CD4-positive, alpha-beta T cell treated with Interleukin-17A for 1 hour (primary cell): ENCODE data around the gene CACNB3.
"Not testable (repeated sequence)": the region's sequence is repeated elsewhere in the genome, so short reads cannot be mapped to it uniquely, and the experiment has no call there.

ENCODE experiments used
- DNase-seq: peaks from one replicate; pipeline ENCODE4 v3.0.0-alpha.2; 2020

The CACNB3 gene

DNA sequence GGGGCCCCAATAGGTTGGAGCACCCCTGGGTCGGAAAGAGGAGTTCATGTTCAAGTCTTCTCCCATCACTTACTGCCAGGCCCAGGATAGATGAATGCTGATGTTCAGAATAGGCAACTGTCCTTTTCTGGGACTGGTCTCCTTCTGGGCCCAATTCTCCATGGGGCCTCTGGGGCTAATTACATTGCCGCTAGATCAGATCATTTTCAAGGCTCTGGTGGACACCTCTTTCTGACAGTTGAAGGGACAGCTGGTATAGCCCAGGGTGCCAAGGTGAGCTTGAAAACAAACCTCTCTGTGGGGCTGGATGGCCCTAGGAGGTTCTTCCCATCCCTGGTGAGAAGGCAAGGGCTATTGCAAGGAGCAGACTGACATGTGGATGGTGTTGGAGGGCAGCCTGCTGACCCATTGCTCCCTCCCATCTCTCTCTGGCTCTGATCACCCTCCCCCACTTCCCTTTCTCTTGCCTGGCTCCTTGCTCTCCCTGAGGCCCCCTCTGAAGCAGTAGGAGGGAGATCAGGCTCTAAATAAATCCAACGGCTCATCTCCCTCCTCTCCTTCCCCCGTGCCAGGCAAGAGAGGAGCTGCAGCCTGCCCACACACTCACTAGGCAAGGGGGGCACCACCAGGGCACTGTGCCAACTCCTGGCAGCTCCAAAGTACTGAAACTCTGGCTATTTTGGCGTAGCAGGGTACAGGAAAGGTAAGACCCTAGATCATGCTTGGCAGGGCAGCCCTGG, 1.9 kb downstream of the CACNB3 start:
- DNase-seq = no peak

- no peak for DNase-seq
Observed at GRCh38 chr12:48822139-48822538, 3.8 kb downstream of the CACNB3 start.

DNA sequence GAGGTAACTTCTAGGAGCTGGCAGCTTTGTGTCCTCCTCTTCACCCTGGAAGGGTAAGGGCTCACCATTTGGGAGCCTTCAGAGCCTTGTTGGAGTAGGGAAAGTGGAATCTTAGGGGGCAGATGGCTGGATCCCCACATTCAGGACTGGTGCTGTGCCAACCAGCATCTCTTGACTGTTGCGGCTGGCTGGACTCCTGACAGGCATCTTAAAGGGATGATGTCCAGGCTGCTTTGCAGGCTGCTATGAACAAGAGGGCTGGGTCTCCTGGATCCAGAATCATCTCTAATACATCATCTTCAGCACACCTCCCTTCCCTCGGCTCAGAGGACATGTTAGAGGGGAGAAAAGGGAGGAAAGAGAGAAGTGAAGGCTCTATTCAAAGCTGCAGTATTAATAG, 4.4 kb downstream of the CACNB3 start:
- no peak for DNase-seq

DNA sequence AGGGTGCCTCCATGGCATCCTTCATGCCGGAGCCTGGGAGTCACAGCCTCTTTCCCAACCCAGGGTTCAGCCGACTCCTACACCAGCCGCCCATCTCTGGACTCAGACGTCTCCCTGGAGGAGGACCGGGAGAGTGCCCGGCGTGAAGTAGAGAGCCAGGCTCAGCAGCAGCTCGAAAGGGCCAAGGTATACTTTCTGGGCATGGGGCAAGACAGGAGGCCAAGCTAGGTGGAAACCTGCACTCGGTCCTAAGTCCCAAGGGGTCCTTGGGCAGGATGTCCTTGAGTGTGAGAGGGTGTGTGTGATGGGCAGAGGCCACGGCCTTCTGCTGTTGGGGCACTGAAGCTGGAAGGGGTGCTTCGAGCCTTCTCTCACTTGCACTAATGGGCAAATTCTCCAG, 5.0 kb downstream of the CACNB3 start:
- DNase-seq = no peak

DNA sequence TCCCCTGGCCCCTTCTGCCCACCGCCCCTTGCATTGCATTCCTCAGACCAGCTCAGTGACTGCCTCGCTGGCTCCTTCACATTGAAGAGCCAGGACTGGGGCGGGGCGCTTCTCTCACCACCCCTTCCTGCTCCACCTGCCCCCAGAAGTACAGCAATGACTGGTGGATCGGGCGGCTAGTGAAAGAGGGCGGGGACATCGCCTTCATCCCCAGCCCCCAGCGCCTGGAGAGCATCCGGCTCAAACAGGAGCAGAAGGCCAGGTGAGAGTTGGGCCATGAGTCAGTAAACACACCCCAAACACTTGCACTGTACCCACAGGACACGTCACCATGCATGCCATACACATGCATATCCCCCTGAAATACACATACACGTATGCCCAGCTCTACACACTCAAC, 5.8 kb downstream of the CACNB3 start:
- peak; percentile 37 for DNase-seq

DNA sequence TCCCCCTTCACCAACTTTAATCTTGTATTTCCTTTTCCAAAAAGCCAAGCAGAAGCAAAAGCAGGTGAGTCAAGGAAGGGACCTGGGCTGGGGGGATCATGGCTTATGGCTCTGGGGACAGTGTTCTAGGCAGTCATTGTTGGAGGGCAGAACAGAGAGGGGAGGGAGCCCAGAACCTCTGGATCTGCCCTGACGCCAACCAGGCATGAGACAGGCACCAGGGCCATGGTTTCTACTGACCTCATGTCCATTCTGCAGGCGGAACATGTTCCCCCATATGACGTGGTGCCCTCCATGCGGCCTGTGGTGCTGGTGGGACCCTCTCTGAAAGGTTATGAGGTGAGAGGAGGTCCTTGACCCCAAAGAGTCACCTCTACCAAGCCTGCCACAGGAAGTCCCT, 6.6 kb downstream of the CACNB3 start:
- no peak for DNase-seq

GRCh38 chr12:48826209-48826855, 8.0 kb downstream of the CACNB3 start:
- DNase-seq = no peak

- no peak for DNase-seq
Observed at GRCh38 chr12:48827026-48827425, 8.7 kb downstream of the CACNB3 start.

DNA sequence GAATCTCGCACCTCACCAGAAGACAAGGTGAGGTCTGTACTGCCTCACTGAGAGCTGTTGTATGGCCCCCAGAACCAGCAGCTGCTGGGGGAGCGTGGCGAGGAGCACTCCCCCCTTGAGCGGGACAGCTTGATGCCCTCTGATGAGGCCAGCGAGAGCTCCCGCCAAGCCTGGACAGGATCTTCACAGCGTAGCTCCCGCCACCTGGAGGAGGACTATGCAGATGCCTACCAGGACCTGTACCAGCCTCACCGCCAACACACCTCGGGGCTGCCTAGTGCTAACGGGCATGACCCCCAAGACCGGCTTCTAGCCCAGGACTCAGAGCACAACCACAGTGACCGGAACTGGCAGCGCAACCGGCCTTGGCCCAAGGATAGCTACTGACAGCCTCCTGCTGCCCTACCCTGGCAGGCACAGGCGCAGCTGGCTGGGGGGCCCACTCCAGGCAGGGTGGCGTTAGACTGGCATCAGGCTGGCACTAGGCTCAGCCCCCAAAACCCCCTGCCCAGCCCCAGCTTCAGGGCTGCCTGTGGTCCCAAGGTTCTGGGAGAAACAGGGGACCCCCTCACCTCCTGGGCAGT, 9.3 kb downstream of the CACNB3 start:
- DNase-seq = no peak

DNA sequence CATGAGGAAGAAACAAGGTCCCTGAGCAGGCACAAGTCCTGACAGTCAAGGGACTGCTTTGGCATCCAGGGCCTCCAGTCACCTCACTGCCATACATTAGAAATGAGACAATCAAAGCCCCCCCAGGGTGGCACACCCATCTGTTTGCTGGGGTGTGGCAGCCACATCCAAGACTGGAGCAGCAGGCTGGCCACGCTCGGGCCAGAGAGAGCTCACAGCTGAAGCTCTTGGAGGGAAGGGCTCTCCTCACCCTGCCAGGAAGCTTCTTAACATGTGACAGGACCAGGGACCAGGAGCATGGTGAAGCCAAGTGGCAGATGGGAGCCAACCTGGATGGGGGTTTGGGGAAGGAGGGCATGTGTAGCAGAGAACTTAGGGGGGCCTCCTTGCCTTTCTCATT, 10.0 kb downstream of the CACNB3 start:
- DNase-seq = no peak

DNA sequence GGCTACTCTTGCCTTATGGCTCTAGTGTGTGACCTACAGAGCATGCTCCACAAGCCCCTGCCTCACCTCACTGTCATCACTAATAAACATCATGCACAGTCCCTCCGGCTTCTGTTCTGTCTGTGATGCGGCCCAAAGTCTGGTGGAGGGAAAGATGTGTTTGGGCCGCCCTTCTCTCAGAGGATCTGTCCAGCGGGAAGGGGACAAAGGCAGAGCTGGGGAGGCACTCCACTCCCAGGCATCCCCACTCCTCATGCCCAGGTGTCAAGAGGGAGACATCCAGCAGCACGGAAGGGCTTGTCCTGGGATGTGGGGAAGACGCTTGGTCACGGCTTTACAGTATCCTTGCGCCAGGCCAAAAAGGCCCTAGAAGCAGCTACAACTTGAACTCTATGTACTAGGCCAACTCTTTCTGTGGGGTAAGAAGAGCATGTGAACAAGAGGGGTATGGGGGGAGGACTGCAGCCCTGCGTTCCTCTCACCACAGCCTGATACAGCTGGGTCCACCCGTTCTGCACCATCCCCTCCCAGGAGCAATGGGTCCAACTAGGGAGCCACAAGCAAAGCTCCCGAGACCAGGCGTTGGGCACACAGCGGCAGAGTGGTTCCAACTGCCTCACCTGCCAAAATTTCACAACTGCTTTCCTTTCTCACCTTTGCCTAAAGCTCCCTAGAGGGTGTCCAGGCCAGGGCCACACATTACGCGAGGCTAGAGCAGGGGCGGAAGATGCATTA, 10.7 kb downstream of the CACNB3 start:
- DNase-seq = no peak

DNA sequence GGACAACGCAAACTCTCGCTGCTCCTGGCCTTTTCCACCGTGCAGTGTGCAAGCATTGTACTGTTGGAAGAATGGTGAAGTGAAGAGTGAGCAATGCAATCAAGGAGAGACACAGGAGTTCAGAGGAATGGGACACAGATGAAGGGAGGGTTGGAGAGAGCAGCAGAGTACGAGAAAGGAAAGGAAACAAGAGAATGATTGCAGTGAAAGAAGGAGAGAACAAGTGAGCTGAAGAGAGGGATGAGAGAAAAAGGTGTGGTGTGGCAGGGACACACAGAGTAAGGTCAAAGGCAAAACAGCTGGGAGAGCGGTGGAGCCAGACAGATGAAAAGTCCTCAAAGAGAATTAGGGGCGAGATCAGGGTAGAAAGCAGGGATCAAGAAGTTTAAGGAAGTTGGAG, 13.0 kb downstream of the CACNB3 start:
- DNase-seq = no peak

GRCh38 chr12:48832321-48833060, 14.2 kb downstream of the CACNB3 start:
- DNase-seq = no peak

DNA sequence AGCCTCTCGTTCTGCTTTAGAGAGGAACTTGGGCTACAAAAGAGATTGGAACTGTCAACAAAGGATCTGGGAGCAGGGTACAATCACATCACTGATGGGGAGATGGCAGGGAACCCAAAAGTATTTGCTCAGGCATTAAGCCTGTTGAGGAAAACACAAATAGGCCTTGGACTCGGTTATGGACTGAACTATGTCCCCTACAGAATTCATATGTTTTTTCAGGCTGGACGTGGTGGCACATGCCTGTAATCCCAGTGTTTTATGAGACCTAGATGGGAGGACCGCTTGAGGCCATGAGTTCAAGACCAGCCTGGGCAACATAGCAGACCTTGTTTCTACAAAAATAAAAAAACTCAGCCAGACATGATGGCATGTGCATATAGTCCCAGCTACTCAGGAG, 19.8 kb downstream of the CACNB3 start:
- no peak for DNase-seq

GRCh38 chr12:48842021-48842420, 23.7 kb downstream of the CACNB3 start:
- not testable (repeated sequence) for DNase-seq

- DNase-seq = peak; percentile 95
Observed at GRCh38 chr12:48851883-48852733, 33.8 kb downstream of the CACNB3 start, which contains the start of gene DDX23. TSS of gene DDX23 (minus strand) at chr12:48852163. CDS start at chr12:48845782, 6,381 bp downstream.

- DNase-seq = peak; percentile 93
Observed at GRCh38 chr12:48852734-48853688, 34.7 kb downstream of the CACNB3 start.

DNA sequence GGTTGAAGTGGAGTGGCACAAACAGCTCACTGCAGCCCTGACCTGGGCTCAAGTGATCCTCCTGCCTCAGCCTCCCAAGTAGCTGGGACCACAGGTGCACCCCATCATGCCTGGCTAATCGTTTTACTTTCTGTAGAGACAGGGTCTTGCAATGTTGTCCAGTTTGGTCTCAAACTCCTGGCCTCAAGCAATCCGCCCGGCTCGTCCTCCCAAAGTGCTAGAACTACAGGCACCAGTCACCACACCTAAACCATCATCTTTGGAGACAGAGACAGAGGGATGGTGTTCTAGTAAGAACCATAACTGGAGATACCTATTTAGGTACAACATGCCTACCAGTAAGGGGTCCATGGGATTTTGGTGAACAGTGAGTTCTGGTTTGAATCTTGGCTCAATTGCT, 36.2 kb downstream of the CACNB3 start:
- DNase-seq = no peak

DNA sequence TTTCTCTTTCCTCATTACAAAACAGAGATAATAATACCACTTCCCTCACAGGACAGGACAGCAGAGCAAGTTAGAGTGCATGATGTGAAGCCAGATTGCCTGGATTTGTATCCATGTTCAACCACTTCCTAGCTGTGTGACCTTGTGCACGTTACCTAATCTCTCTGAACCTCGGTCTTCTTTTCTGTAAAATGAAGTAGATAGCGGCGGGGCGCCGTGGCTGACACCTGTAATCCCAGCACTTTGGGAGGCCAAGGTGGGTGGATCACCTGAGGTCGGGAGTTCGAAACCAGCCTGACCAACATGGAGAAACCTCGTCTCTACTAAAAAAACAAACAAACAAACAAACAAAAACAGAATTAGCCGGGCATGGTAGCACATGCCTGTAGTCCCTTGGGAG, 36.6 kb downstream of the CACNB3 start:
- DNase-seq = not testable (repeated sequence)

GRCh38 chr12:48856379-48856778, 38.1 kb downstream of the CACNB3 start:
- DNase-seq = no peak
